Naive thymus-derived CD4-positive, alpha-beta T cell (primary cell): ENCODE measurements around the gene INO80B. TPM values are rescaled to one million over a fixed set of nuclear protein-coding genes. Genes with fewer than 3 reads are reported as not detected.
A peak's percentile ranks its signal among the peaks of the same experiment; 100 is the strongest.

ENCODE experiments used
- ATAC-seq: fragments of 150-1000 bp; cut with Tn5 transposase; 2 replicates; pipeline ENCODE4 v1.10.0; 2021; ENCODE audit warnings: mild to moderate bottlenecking, moderate library complexity
- CTCF ChIA-PET: fragments of 350-600 bp; sonication (Branson Sonifier 250); formaldehyde crosslinking; loops from one replicate; lab custom pipeline; 2021; ENCODE audit warnings: antibody characterized with exemption; lab: Charles Lee
- POLR2A ChIA-PET: fragments of 350-600 bp; sonication (Branson Sonifier 250); formaldehyde crosslinking; loops from one replicate; lab custom pipeline; 2021; ENCODE audit warnings: antibody characterized with exemption, inconsistent platforms; lab: Charles Lee
- DNase-seq, 9 donors: peaks; one replicate each; pipeline versions ENCODE4 v3.0.0 to v3.0.0-alpha.2; 2020 to 2022; ENCODE audit warnings: mixed read lengths in 1 of 9
- H3K27ac ChIP-seq: one replicate; pipeline ENCODE4 v1.7.0; 2013; ENCODE audit warnings: mild to moderate bottlenecking, low read depth, low read length, moderate library complexity
- H3K27me3 ChIP-seq, 2 donors: one replicate each; pipeline ENCODE4 v1.7.0; 2013; ENCODE audit warnings: low read length in 2 of 2, mild to moderate bottlenecking in 2 of 2, moderate library complexity in 2 of 2; ENCODE audit not compliant: control insufficient read depth in 2 of 2, insufficient read depth in 2 of 2
- H3K36me3 ChIP-seq, 3 experiments: 1 replicate in 2 of 3; 2 replicates in 1 of 3; pipeline ENCODE4 v1.7.0; 2013; ENCODE audit warnings: low read length in 3 of 3, mild to moderate bottlenecking in 3 of 3, moderate library complexity in 1 of 3; ENCODE audit not compliant: insufficient read depth in 3 of 3, control insufficient read depth in 2 of 3
- H3K4me1 ChIP-seq, 2 donors: one replicate each; pipeline ENCODE4 v1.7.0; 2013; ENCODE audit warnings: low read length in 2 of 2, mild to moderate bottlenecking in 2 of 2, moderate library complexity in 1 of 2; ENCODE audit not compliant: control insufficient read depth in 2 of 2, insufficient read depth in 2 of 2
- H3K4me3 ChIP-seq: 2 replicates; pipeline ENCODE4 v1.7.0; 2013; ENCODE audit warnings: mild to moderate bottlenecking, low read length
- H3K9me3 ChIP-seq, 3 experiments: 1 replicate in 2 of 3; 2 replicates in 1 of 3; pipeline ENCODE4 v1.7.0; 2013; ENCODE audit warnings: low read length in 3 of 3; ENCODE audit not compliant: control insufficient read depth in 2 of 3
- H3K27ac Mint-ChIP-seq, 9 donors: one replicate each; pipeline ENCODE4 v1.8.0; 2020 to 2022; ENCODE audit warnings: mixed read lengths in 9 of 9, mild to moderate bottlenecking in 8 of 9, moderate library complexity in 5 of 9, inconsistent platforms in 2 of 9
- H3K27me3 Mint-ChIP-seq, 5 donors: one replicate each; pipeline ENCODE4 v1.8.0; 2021 to 2022; ENCODE audit warnings: mixed read lengths in 5 of 5, mild to moderate bottlenecking in 1 of 5
- H3K36me3 Mint-ChIP-seq, 5 donors: one replicate each; pipeline ENCODE4 v1.8.0; 2020 to 2022; ENCODE audit warnings: mixed read lengths in 5 of 5, mild to moderate bottlenecking in 3 of 5, inconsistent platforms in 1 of 5
- H3K4me1 Mint-ChIP-seq, 7 donors: one replicate each; pipeline ENCODE4 v1.8.0; 2020 to 2022; ENCODE audit warnings: mixed read lengths in 7 of 7, mild to moderate bottlenecking in 3 of 7, inconsistent platforms in 1 of 7
- H3K4me3 Mint-ChIP-seq, 10 donors: one replicate each; pipeline ENCODE4 v1.8.0; 2020 to 2022; ENCODE audit warnings: mild to moderate bottlenecking in 10 of 10, mixed read lengths in 10 of 10, moderate library complexity in 6 of 10, inconsistent platforms in 2 of 10
- H3K9me3 Mint-ChIP-seq, 11 donors: one replicate each; pipeline ENCODE4 v1.8.0; 2020 to 2022; ENCODE audit warnings: mixed read lengths in 11 of 11, mild to moderate bottlenecking in 4 of 11, inconsistent platforms in 1 of 11, moderate library complexity in 1 of 11
- intact Hi-C, 2 donors: fragments of 100-400 bp; cut with micrococcal nuclease; formaldehyde crosslinking; loops; one replicate each; pipeline ENCODE4 v1.15.1; 2023
- polyA plus RNA-seq, 2 donors: library from polyadenylated mRNA; unstranded; fragments of 300-500 nt; fragmentation: Illumina TruSeq; gene quantifications; one replicate each; pipeline ENCODE4 v1.2.3, GENCODE V29; 2021
- total RNA-seq, 6 experiments: library from RNA in 5 of 6; stranded (reverse) in 5 of 6; gene quantifications; 1 replicate in 5 of 6; 2 replicates in 1 of 6; pipeline ENCODE4 v1.2.3 and lab custom pipeline; 2021 to 2026

The INO80B gene
- total and polyA plus RNA-seq, 7 experiments from 2014 or later = 11.6 to 96.5 (median 44.9) TPM

DNA sequence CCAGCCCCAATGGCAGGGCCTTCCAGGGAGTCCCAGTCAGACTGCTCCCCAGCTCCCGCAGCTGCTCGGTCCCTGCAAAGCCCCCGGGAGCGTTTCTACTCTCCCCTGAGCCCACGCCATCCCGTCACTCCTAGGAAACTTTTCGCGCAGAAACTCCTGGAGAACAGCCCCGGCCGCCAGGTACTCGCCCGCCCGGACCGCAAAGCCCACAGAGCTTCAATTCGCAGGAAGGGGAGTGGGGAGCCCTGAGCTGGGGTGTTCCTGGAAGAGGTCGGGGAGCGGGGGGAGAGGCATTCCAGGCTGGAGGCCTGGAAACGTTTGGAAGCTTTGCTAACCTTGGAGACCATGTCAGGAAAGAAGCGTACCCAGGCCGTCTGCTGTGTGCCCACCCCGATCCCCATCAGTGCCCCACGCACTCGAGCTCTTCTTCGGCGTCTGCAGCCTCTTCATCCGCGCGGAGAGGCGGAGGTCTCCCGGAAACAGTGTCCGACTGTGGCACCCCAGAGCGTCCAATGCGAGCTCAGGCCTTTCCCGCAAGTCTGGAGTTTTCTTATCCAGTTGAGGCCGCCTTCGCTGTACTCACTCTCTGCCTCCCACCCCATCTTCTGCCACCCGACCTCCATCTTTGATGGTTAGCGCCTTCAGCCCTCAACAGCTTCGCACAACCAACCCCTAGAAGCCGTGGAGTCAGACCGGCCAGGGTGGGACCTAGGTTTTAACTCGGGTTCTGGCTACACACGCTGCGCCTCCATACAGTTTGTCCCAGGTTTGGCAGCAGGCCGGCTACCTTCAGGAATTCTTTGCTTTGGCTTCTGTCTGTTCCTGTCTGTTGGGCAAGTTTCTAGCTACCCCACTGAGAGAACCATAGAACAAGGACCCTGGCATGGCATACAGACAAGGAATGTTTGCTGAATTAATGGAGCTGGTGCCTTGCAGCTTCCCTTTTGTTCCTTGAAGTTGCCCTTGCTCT lies 48.9 kb downstream of the INO80B start:
- peaks cover 19 to 38% of the 10 kb centered on the region in 2 donors for H3K4me1 ChIP-seq
- ChIA-PET CTCF (interaction anchor here (0.6 to 1.3 kb wide), 5 partner anchors 20 to 111 kb away, joined by 3 to 6 read pairs (median 3); partner anchors contain the start of genes CCDC142 and TTC31), POLR2A (interaction anchor here (0.9 to 4.3 kb wide), 4 partner anchors 21 to 46 kb away, joined by 3 to 11 read pairs (median 6); partner anchors contain the start of genes AUP1, HTRA2, MRPL53 and WBP1)
- Mint-ChIP-seq H3K9me3 (peaks cover 0 to 6% (median 0%) of the 10 kb centered on the region in 11 donors), H3K27me3 (peaks cover 51 to 69% (median 63%) of the 10 kb centered on the region in 5 donors), H3K36me3 (peaks cover 16 to 33% (median 30%) of the 10 kb centered on the region in 5 donors), H3K4me1 (peaks cover 42 to 79% (median 66%) of the 10 kb centered on the region in 7 donors), H3K27ac (peak overlapping the region in 2 of 9 donors; percentile 26 to 62), H3K4me3 (peak overlapping the region; percentile 52 to 81 (median 66))
- intact Hi-C loops = loop anchor here in 1 of 2 donors (1.0 to 10.0 kb wide), 2 partner anchors 20 to 151 kb away; partner anchors contain the start of genes SEMA4F and TTC31
- H3K9me3 ChIP-seq = no peaks in the 10 kb centered on the region
- ATAC-seq (no peak), DNase-seq (no peak)
- no peak overlapping the region for H3K27ac ChIP-seq
- peaks cover 0 to 20% (median 5%) of the 10 kb centered on the region in 3 experiments for H3K36me3 ChIP-seq
- H3K4me3 ChIP-seq = peak overlapping the region; percentile 36
- H3K27me3 ChIP-seq = peaks cover 4 to 34% of the 10 kb centered on the region in 2 donors

- CTCF ChIA-PET = interaction anchor here (0.6 to 1.3 kb wide), 4 partner anchors 21 to 112 kb away, joined by 3 to 6 read pairs (median 4); partner anchors contain the start of genes CCDC142 and TTC31
- Mint-ChIP-seq H3K4me3 (peak overlapping the region; percentile 15 to 75 (median 56)), H3K9me3 (peaks cover 0 to 6% (median 0%) of the 10 kb centered on the region in 11 donors), H3K27ac (no peak overlapping the region), H3K4me1 (peaks cover 39 to 78% (median 63%) of the 10 kb centered on the region in 7 donors), H3K27me3 (peaks cover 47 to 66% (median 59%) of the 10 kb centered on the region in 5 donors), H3K36me3 (peaks cover 16 to 33% (median 30%) of the 10 kb centered on the region in 5 donors)
- intact Hi-C loops = loop anchor here in 1 of 2 donors (10.0 kb wide), 1 partner anchor 150 kb away; the partner anchor contains the start of gene SEMA4F
- Histone ChIP-seq H3K36me3 (peaks cover 0 to 20% (median 5%) of the 10 kb centered on the region in 3 experiments), H3K27ac (no peak overlapping the region), H3K9me3 (no peaks in the 10 kb centered on the region), H3K4me1 (peaks cover 16 to 31% of the 10 kb centered on the region in 2 donors), H3K4me3 (no peak overlapping the region), H3K27me3 (peaks cover 4 to 30% of the 10 kb centered on the region in 2 donors)
- DNase-seq (no peak), ATAC-seq (no peak)
- POLR2A ChIA-PET = interaction anchor here (0.9 to 4.3 kb wide), 5 partner anchors 22 to 70 kb away, joined by 3 to 11 read pairs (median 3); partner anchors contain the start of genes AUP1, CCDC142, HTRA2 and MRPL53
Observed at GRCh38 chr2:74504591-74504990, 49.7 kb downstream of the INO80B start.

GRCh38 chr2:74505448-74506246 lies 50.8 kb downstream of the INO80B start:
- peak overlapping the region in 1 of 9 donors; percentile 10 for H3K27ac Mint-ChIP-seq
- intact Hi-C loops = loop anchor here in 1 of 2 donors (2.0 to 10.0 kb wide), 3 partner anchors 49 to 149 kb away; partner anchors contain the start of genes DOK1 and SEMA4F
- H3K36me3 ChIP-seq = peaks cover 0 to 20% (median 5%) of the 10 kb centered on the region in 3 experiments
- CTCF ChIA-PET = no interaction called here
- H3K27me3 Mint-ChIP-seq = peaks cover 48 to 60% (median 55%) of the 10 kb centered on the region in 5 donors
- DNase-seq (no peak), ATAC-seq (no peak)
- peaks cover 16 to 33% (median 30%) of the 10 kb centered on the region in 5 donors for H3K36me3 Mint-ChIP-seq
- H3K4me1 Mint-ChIP-seq = peaks cover 34 to 72% (median 65%) of the 10 kb centered on the region in 7 donors
- peak overlapping the region in 9 of 10 donors; percentile 16 to 99 (median 38) for H3K4me3 Mint-ChIP-seq
- H3K9me3 Mint-ChIP-seq = peaks cover 0 to 6% (median 0%) of the 10 kb centered on the region in 11 donors
- POLR2A ChIA-PET = interaction anchor here (1.1 to 5.0 kb wide), 7 partner anchors 23 to 82 kb away, joined by 3 to 33 read pairs (median 3); partner anchors contain the start of genes AUP1, CCDC142, HTRA2 and TTC31
- H3K27me3 ChIP-seq = peaks cover 4 to 20% of the 10 kb centered on the region in 2 donors
- H3K27ac ChIP-seq = no peak overlapping the region
- H3K4me3 ChIP-seq = no peak overlapping the region
- H3K9me3 ChIP-seq = no peaks in the 10 kb centered on the region
- H3K4me1 ChIP-seq = peaks cover 16 to 31% of the 10 kb centered on the region in 2 donors

DNA sequence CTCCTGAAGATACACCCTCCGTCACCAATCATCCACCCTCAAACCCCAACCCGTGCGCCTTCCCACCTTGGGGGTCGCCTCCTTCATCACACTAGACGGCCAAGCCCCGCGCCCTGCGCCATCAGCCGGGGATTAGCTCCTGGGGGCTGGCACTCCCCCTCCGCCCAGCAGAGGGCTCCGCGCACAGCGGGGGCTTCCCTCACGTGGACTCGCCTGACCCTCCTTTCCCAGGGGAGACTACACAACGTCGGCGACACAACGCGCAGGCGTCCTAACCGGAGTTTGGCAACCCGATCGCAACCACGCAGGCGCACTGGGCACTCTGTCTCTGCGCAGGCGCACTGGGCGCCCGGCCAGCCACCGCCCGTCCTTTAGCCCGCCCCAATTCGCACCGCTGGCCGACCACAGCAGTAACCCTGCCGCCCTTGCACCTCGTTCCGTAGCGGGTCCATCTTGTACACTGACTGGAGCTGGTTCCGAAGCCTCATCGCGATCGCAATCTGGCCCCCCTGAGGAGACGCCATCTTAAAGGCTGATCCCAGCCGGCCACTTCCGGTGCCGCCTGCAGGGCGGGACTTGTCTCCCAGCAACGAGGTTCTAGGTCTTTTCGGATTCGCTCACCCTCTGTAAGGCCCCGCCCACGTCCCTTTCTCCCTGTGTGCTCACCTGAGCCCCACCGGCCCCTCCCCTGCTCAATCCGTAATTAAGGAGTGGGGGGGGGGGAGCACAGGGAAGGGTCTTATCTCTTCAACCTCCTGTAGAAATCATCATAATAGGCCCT lies 52.4 kb downstream of the INO80B start, which contains the start of gene PCGF1:
TSS of gene PCGF1 (minus strand) at position 551 of the 781 bp plus-strand sequence. CDS start at position 524, 27 bp downstream.
- peaks cover 34 to 66% (median 57%) of the 10 kb centered on the region in 7 donors for H3K4me1 Mint-ChIP-seq
- ATAC-seq (peak; percentile 96), DNase-seq (peak; percentile 97 to 99 (median 98))
- H3K36me3 ChIP-seq = peaks cover 0 to 20% (median 5%) of the 10 kb centered on the region in 3 experiments
- intact Hi-C loops = loop anchor here (1.0 to 10.0 kb wide), 13 partner anchors 9 to 451 kb away; partner anchors contain the start of genes AUP1 (in 2 of the 2), DOK1 (in 2 of the 2), HTRA2 (in 2 of the 2) and TTC31 (in 2 of the 2)
- H3K27ac Mint-ChIP-seq = peak within 1 kb of the TSS; percentile 97 to 100 (median 100)
- peaks cover 16 to 33% (median 28%) of the 10 kb centered on the region in 5 donors for H3K36me3 Mint-ChIP-seq
- H3K27ac ChIP-seq = peak within 1 kb of the TSS; percentile 94
- H3K27me3 Mint-ChIP-seq = peaks cover 47 to 58% (median 49%) of the 10 kb centered on the region in 5 donors
- H3K4me3 Mint-ChIP-seq = peak within 1 kb of the TSS; percentile 95 to 100 (median 99)
- H3K9me3 ChIP-seq = no peaks in the 10 kb centered on the region
- peaks cover 16 to 29% of the 10 kb centered on the region in 2 donors for H3K4me1 ChIP-seq
- CTCF ChIA-PET = interaction anchor here (0.5 to 1.5 kb wide), 3 partner anchors 24 to 29 kb away, joined by 3 to 4 read pairs (median 4); partner anchors contain the start of genes CCDC142 and TTC31
- peak within 1 kb of the TSS; percentile 96 for H3K4me3 ChIP-seq
- peaks cover 0 to 6% (median 0%) of the 10 kb centered on the region in 11 donors for H3K9me3 Mint-ChIP-seq
- peaks cover 3 to 16% of the 10 kb centered on the region in 2 donors for H3K27me3 ChIP-seq
- POLR2A ChIA-PET = interaction anchor here (0.6 to 5.0 kb wide), 15 partner anchors 8 to 308 kb away, joined by 3 to 33 read pairs (median 4); partner anchors contain the start of genes AUP1, CCDC142, HTRA2 and LBX2
